GM23338 (cell line): Measurements from ENCODE around the gene RNF213. TPM values are rescaled to one million over a fixed set of nuclear protein-coding genes. Genes with fewer than 3 reads are reported as not detected.

Experiments used
- ATAC-seq: fragments of 200-7000 bp; cut with Tn5 transposase; 3 replicates; pipeline ENCODE4 v1.9.1; 2020
- DNase-seq: peaks from one replicate; pipeline ENCODE4 v3.0.0-alpha.2; 2015; ENCODE audit warnings: low spot score
- H2AFZ ChIP-seq: fragments of 200-600 bp; sonication (generic); 2 replicates; pipeline ENCODE4 v1.8.0; 2016; ENCODE audit warnings: antibody characterized with exemption, mild to moderate bottlenecking, moderate library complexity
- H3F3A ChIP-seq: fragments of 200-600 bp; sonication (generic); replicated peaks from 2 replicates; pipeline ENCODE4 v1.8.0; 2017; ENCODE audit warnings: antibody characterized with exemption, mixed run types, low read depth
- H3K27ac ChIP-seq: fragments of 200-600 bp; sonication (generic); 2 replicates; pipeline ENCODE4 v1.6.1; 2016; ENCODE audit warnings: low read depth
- H3K27me3 ChIP-seq: fragments of 200-600 bp; sonication (generic); 2 replicates; pipeline ENCODE4 v1.8.0; 2016; ENCODE audit warnings: mild to moderate bottlenecking, mixed run types, moderate library complexity; ENCODE audit not compliant: insufficient read depth
- H3K36me3 ChIP-seq: fragments of 200-600 bp; sonication (generic); 2 replicates; pipeline ENCODE4 v1.8.0; 2016; ENCODE audit warnings: mild to moderate bottlenecking; ENCODE audit not compliant: insufficient read depth
- H3K4me1 ChIP-seq: fragments of 200-600 bp; sonication (generic); 2 replicates; pipeline ENCODE4 v1.8.0; 2016; ENCODE audit warnings: mild to moderate bottlenecking, moderate library complexity; ENCODE audit not compliant: insufficient read depth
- H3K4me2 ChIP-seq: fragments of 200-600 bp; sonication (generic); 2 replicates; pipeline ENCODE4 v1.7.1; 2017; ENCODE audit warnings: mixed run types
- H3K4me3 ChIP-seq: fragments of 200-600 bp; sonication (generic); 2 replicates; pipeline ENCODE4 v1.6.1; 2016; ENCODE audit warnings: mixed run types
- H3K79me2 ChIP-seq: fragments of 200-600 bp; sonication (generic); replicated peaks from 2 replicates; pipeline ENCODE4 v1.8.0; 2017; ENCODE audit warnings: mild to moderate bottlenecking; ENCODE audit not compliant: insufficient read depth
- H3K9me2 ChIP-seq: fragments of 200-600 bp; sonication (generic); 2 replicates; pipeline ENCODE4 v1.8.0; 2017; ENCODE audit not compliant: insufficient read depth
- H4K20me1 ChIP-seq: fragments of 200-600 bp; sonication (generic); replicated peaks from 2 replicates; pipeline ENCODE4 v1.8.0; 2017; ENCODE audit warnings: mild to moderate bottlenecking; ENCODE audit not compliant: insufficient read depth
- H3K27ac Mint-ChIP-seq: 2 replicates; pipeline ENCODE4 v1.8.0; 2020; ENCODE audit warnings: inconsistent platforms, mild to moderate bottlenecking, moderate library complexity, mixed read lengths
- H3K27me3 Mint-ChIP-seq: 3 replicates; pipeline ENCODE4 v1.8.0; 2022; ENCODE audit warnings: low read depth, mild to moderate bottlenecking, moderate library complexity, mixed read lengths, inconsistent platforms; ENCODE audit not compliant: insufficient read depth, poor library complexity
- H3K36me3 Mint-ChIP-seq: 3 replicates; pipeline ENCODE4 v1.8.0; 2021; ENCODE audit warnings: low read depth, mild to moderate bottlenecking, inconsistent platforms, moderate library complexity, mixed read lengths
- H3K4me1 Mint-ChIP-seq: 3 replicates; pipeline ENCODE4 v1.8.0; 2020; ENCODE audit warnings: mild to moderate bottlenecking, inconsistent platforms, mixed read lengths
- H3K4me3 Mint-ChIP-seq: 3 replicates; pipeline ENCODE4 v1.8.0; 2021; ENCODE audit warnings: moderate library complexity, mild to moderate bottlenecking, inconsistent platforms, mixed read lengths
- H3K9me3 Mint-ChIP-seq: 3 replicates; pipeline ENCODE4 v1.8.0; 2020; ENCODE audit warnings: moderate library complexity, mild to moderate bottlenecking, inconsistent platforms, mixed read lengths
- CREB1 ChIP-seq: fragments of 250-450 bp; sonication (Bioruptor Pico); IDR thresholded peaks from 2 replicates; pipeline ENCODE4 v1.5.0; 2020; ENCODE audit warnings: low read depth, mild to moderate bottlenecking, moderate library complexity
- CTCF ChIP-seq, 2 experiments: fragments of 200-600 bp in 1 of 2; sonication (generic) in 1 of 2; conservative IDR thresholded peaks; 2 replicates each; pipeline versions ENCODE4 v1.5.1 to v1.6.1; 2016 to 2017; ENCODE audit warnings: antibody characterized with exemption in 2 of 2, low read depth in 2 of 2, mild to moderate bottlenecking in 2 of 2, moderate library complexity in 1 of 2
- ETS1 ChIP-seq: IDR thresholded peaks from 2 replicates; pipeline ENCODE4 v1.6.1; 2016; ENCODE audit warnings: antibody characterized with exemption
- EZH2 ChIP-seq: fragments of 200-600 bp; sonication (generic); IDR thresholded peaks from one replicate; pipeline ENCODE4 v1.8.0; 2017; ENCODE audit warnings: antibody characterized with exemption, mild to moderate bottlenecking, low read depth; ENCODE audit not compliant: unreplicated experiment
- EZH2phosphoT487 ChIP-seq: fragments of 200-600 bp; sonication (generic); IDR thresholded peaks from one replicate; pipeline ENCODE4 v1.8.1; 2018; ENCODE audit warnings: antibody characterized with exemption; ENCODE audit not compliant: unreplicated experiment
- JUNB ChIP-seq: IDR thresholded peaks from one replicate; pipeline ENCODE4 v1.6.1; 2016; ENCODE audit warnings: antibody characterized with exemption; ENCODE audit not compliant: unreplicated experiment
- NANOG ChIP-seq: IDR thresholded peaks from 2 replicates; pipeline ENCODE4 v1.6.1; 2016; ENCODE audit warnings: antibody characterized with exemption, borderline replicate concordance
- POLR2AphosphoS5 ChIP-seq: IDR thresholded peaks from 2 replicates; pipeline ENCODE4 v1.6.1; 2016; ENCODE audit warnings: antibody characterized with exemption, low read depth
- REST ChIP-seq: IDR thresholded peaks from one replicate; pipeline ENCODE4 v1.6.1; 2018; ENCODE audit warnings: antibody characterized with exemption; ENCODE audit not compliant: unreplicated experiment
- STAT1 ChIP-seq: IDR thresholded peaks from one replicate; pipeline ENCODE4 v1.6.1; 2016; ENCODE audit warnings: antibody characterized with exemption; ENCODE audit not compliant: unreplicated experiment
- ZNF114 ChIP-seq: fragments of 250-450 bp; sonication (Bioruptor Pico); IDR thresholded peaks from 2 replicates; pipeline ENCODE4 v1.5.0; 2020; ENCODE audit warnings: mild to moderate bottlenecking, moderate library complexity
- ZNF331 ChIP-seq: fragments of 250-450 bp; sonication (Bioruptor Pico); IDR thresholded peaks from 2 replicates; pipeline ENCODE4 v1.5.0; 2020; ENCODE audit warnings: low read depth, mild to moderate bottlenecking, moderate library complexity
- ZNF462 ChIP-seq: fragments of 250-450 bp; sonication (Bioruptor Pico); IDR thresholded peaks from 2 replicates; pipeline ENCODE4 v1.5.0; 2020; ENCODE audit warnings: mild to moderate bottlenecking, moderate library complexity
- polyA plus RNA-seq: library from polyadenylated mRNA; unstranded; fragments of >200 nt; fragmentation: Nextera tagmentation; extraction: Ambion mirVana; gene quantifications from 2 replicates; pipeline ENCODE4 v1.2.1, GENCODE V29; 2016
- total RNA-seq: library from RNA; depleted of rRNA; stranded (reverse); fragments of >200 nt; shearing (Covaris generic); gene quantifications from 2 replicates; pipeline ENCODE4 v1.2.3, GENCODE V29; 2014

RNF213 gene
- total and polyA plus RNA-seq, 2 experiments from 2014 or later, result 21.2 to 67.2 TPM

- no peaks in the 10 kb centered on the region for H3F3A ChIP-seq
- peaks cover 3% of the 10 kb centered on the region for H3K27me3 Mint-ChIP-seq
- H3K9me3 Mint-ChIP-seq, result no peaks in the 10 kb centered on the region
- TF ChIP-seq ZNF114, result no peak
- no peak for TF ChIP-seq POLR2AphosphoS5
- TF ChIP-seq REST, result no peak
- no peak for TF ChIP-seq CTCF (conservative IDR thresholded peaks at IDR 0.05; ENCODE audit: low read depth in 2 of 2)
- no peak for TF ChIP-seq JUNB
- TF ChIP-seq EZH2, result no peak
- no peak for TF ChIP-seq STAT1
- TF ChIP-seq EZH2phosphoT487, result no peak
- no peak for TF ChIP-seq ZNF462
- no peak for TF ChIP-seq ETS1
- TF ChIP-seq NANOG, result no peak
- no peak for TF ChIP-seq ZNF331 (CRISPR knock-in tag)
- TF ChIP-seq CREB1 (CRISPR knock-in tag), result no peak
- H3K9me2 ChIP-seq, result no peaks in the 10 kb centered on the region
- peaks cover 10% of the 10 kb centered on the region for H3K36me3 ChIP-seq
- H3K27ac ChIP-seq, result no peak overlapping the region
- no peak overlapping the region for H3K4me2 ChIP-seq
- no peak overlapping the region for H3K4me3 ChIP-seq
- no peak overlapping the region for H3K4me3 Mint-ChIP-seq
- no peak for DNase-seq
- no peak overlapping the region for H3K27ac Mint-ChIP-seq
- peaks cover 68% of the 10 kb centered on the region for H3K36me3 Mint-ChIP-seq
- no peak for ATAC-seq
- no peak overlapping the region for H2AFZ ChIP-seq
- no peaks in the 10 kb centered on the region for H3K27me3 ChIP-seq
- H3K4me1 Mint-ChIP-seq, result no peaks in the 10 kb centered on the region
- H4K20me1 ChIP-seq, result no peaks in the 10 kb centered on the region; the same call in 1 of the 2 replicates
- no peaks in the 10 kb centered on the region for H3K79me2 ChIP-seq
- no peaks in the 10 kb centered on the region for H3K4me1 ChIP-seq
Observed at GRCh38 chr17:80354336-80354735, 93.7 kb downstream of the RNF213 start.
